H9 (cell line): Measurements from ENCODE around the gene MORC4. TPM values are rescaled to one million over a fixed set of nuclear protein-coding genes. Genes with fewer than 3 reads are reported as not detected.

Experiments
- DNase-seq: peaks from one replicate; pipeline ENCODE4 v3.0.0-alpha.2; 2017
- H2AFZ ChIP-seq: one replicate; pipeline ENCODE4 v1.6.1; 2013; ENCODE audit warnings: mild to moderate bottlenecking, low read length, control low read depth, moderate library complexity
- H2AK5ac ChIP-seq: 2 replicates; pipeline ENCODE4 v1.6.1; 2013; ENCODE audit warnings: low read length, control low read depth, mixed read lengths; ENCODE audit not compliant: insufficient read length
- H2BK120ac ChIP-seq: one replicate; pipeline ENCODE4 v1.6.1; 2013; ENCODE audit warnings: low read depth, mild to moderate bottlenecking, low read length, control low read depth, inconsistent platforms; ENCODE audit not compliant: poor library complexity, severe bottlenecking
- H2BK12ac ChIP-seq: 2 replicates; pipeline ENCODE4 v1.6.1; 2013; ENCODE audit warnings: low read length, control low read depth, mixed read lengths, low read depth; ENCODE audit not compliant: insufficient read length
- H2BK15ac ChIP-seq: 2 replicates; pipeline ENCODE4 v1.6.1; 2013; ENCODE audit warnings: low read depth, low read length, control low read depth
- H2BK20ac ChIP-seq: one replicate; pipeline ENCODE4 v1.6.1; 2013; ENCODE audit warnings: low read depth, mild to moderate bottlenecking, low read length, control low read depth, inconsistent platforms; ENCODE audit not compliant: poor library complexity, severe bottlenecking
- H2BK5ac ChIP-seq: 2 replicates; pipeline ENCODE4 v1.6.1; 2013; ENCODE audit warnings: low read length, control low read depth, mixed read lengths; ENCODE audit not compliant: insufficient read length
- H3K14ac ChIP-seq: 2 replicates; pipeline ENCODE4 v1.6.1; 2013; ENCODE audit warnings: low read length, control low read depth; ENCODE audit not compliant: insufficient read depth
- H3K18ac ChIP-seq: 2 replicates; pipeline ENCODE4 v1.6.1; 2013; ENCODE audit warnings: low read depth, mild to moderate bottlenecking, mixed read lengths, low read length, control low read depth; ENCODE audit not compliant: insufficient read length
- H3K23ac ChIP-seq: 2 replicates; pipeline ENCODE4 v1.6.1; 2013; ENCODE audit warnings: low read length, control low read depth, mixed read lengths, low read depth; ENCODE audit not compliant: insufficient read length
- H3K23me2 ChIP-seq: 2 replicates; pipeline ENCODE4 v1.6.1; 2013; ENCODE audit warnings: low read depth, mild to moderate bottlenecking, mixed read lengths, low read length, control low read depth; ENCODE audit not compliant: insufficient read length, poor library complexity, severe bottlenecking
- H3K27ac ChIP-seq: 2 replicates; pipeline ENCODE4 v1.5.1; 2013; ENCODE audit warnings: low read length, control low read depth, mixed read lengths, low read depth; ENCODE audit not compliant: insufficient read length
- H3K27me3 ChIP-seq: 2 replicates; pipeline ENCODE4 v1.6.1; 2013; ENCODE audit warnings: low read length, control low read depth, inconsistent platforms; ENCODE audit not compliant: insufficient read depth
- H3K4ac ChIP-seq: 2 replicates; pipeline ENCODE4 v1.6.1; 2013; ENCODE audit warnings: low read depth, mild to moderate bottlenecking, control low read depth, inconsistent platforms, low read length, moderate library complexity
- H3K4me1 ChIP-seq: 2 replicates; pipeline ENCODE4 v1.6.1; 2013; ENCODE audit warnings: low read length, control low read depth, inconsistent platforms; ENCODE audit not compliant: insufficient read depth
- H3K4me2 ChIP-seq: 2 replicates; pipeline ENCODE4 v1.6.1; 2013; ENCODE audit warnings: low read length, control low read depth, mixed read lengths; ENCODE audit not compliant: insufficient read length, insufficient read depth
- H3K56ac ChIP-seq: 2 replicates; pipeline ENCODE4 v1.6.1; 2013; ENCODE audit warnings: low read depth, mild to moderate bottlenecking, mixed read lengths, low read length, control low read depth; ENCODE audit not compliant: insufficient read length
- H3K79me1 ChIP-seq: 2 replicates; pipeline ENCODE4 v1.6.1; 2013; ENCODE audit warnings: low read depth, mild to moderate bottlenecking, moderate library complexity, low read length, control low read depth, inconsistent platforms; ENCODE audit not compliant: insufficient read depth, poor library complexity, severe bottlenecking
- H3K79me2 ChIP-seq: 2 replicates; pipeline ENCODE4 v1.6.1; 2013; ENCODE audit warnings: low read length, control low read depth, inconsistent platforms; ENCODE audit not compliant: insufficient read depth
- H3K9ac ChIP-seq: 2 replicates; pipeline ENCODE4 v1.6.1; 2013; ENCODE audit warnings: low read length, control low read depth, mixed read lengths; ENCODE audit not compliant: insufficient read length; ENCODE audit errors: extremely low read depth
- H3K9me3 ChIP-seq: one replicate; pipeline ENCODE4 v1.6.1; 2013; ENCODE audit warnings: low read depth, low read length, inconsistent platforms; ENCODE audit not compliant: control insufficient read depth
- H3T11ph ChIP-seq: one replicate; pipeline ENCODE4 v1.6.1; 2013; ENCODE audit warnings: mild to moderate bottlenecking, low read length, control low read depth, inconsistent platforms
- H4K20me1 ChIP-seq: one replicate; pipeline ENCODE4 v1.6.1; 2013; ENCODE audit not compliant: control insufficient read depth, insufficient read length, insufficient read depth
- H4K5ac ChIP-seq: 2 replicates; pipeline ENCODE4 v1.6.1; 2013; ENCODE audit warnings: low read depth, mild to moderate bottlenecking, mixed read lengths, low read length, control low read depth; ENCODE audit not compliant: insufficient read length
- H4K8ac ChIP-seq: replicated peaks from 2 replicates; pipeline ENCODE4 v1.6.1; 2013; ENCODE audit warnings: low read length, control low read depth, mixed read lengths, low read depth; ENCODE audit not compliant: insufficient read length
- H4K91ac ChIP-seq: 2 replicates; pipeline ENCODE4 v1.6.1; 2013; ENCODE audit warnings: low read depth, mild to moderate bottlenecking, moderate library complexity, mixed read lengths, low read length, control low read depth; ENCODE audit not compliant: insufficient read length
- H3K27ac Mint-ChIP-seq, 3 experiments: 2 replicates in 2 of 3; 3 replicates in 1 of 3; pipeline ENCODE4 v1.8.0; 2020 to 2021; ENCODE audit warnings: mixed read lengths in 3 of 3, mild to moderate bottlenecking in 1 of 3, moderate library complexity in 1 of 3
- H3K27me3 Mint-ChIP-seq: 2 replicates; pipeline ENCODE4 v1.8.0; 2021; ENCODE audit warnings: low read depth, mild to moderate bottlenecking, moderate library complexity, mixed read lengths
- H3K36me3 Mint-ChIP-seq, 3 experiments: 2 replicates in 2 of 3; 3 replicates in 1 of 3; pipeline ENCODE4 v1.8.0; 2020 to 2021; ENCODE audit warnings: low read depth in 3 of 3, mixed read lengths in 3 of 3; ENCODE audit not compliant: insufficient read depth in 1 of 3
- H3K4me1 Mint-ChIP-seq, 2 experiments: 2 replicates each; pipeline ENCODE4 v1.8.0; 2020; ENCODE audit warnings: mixed read lengths in 2 of 2
- H3K4me3 Mint-ChIP-seq, 2 experiments: 2 replicates in 1 of 2; 3 replicates in 1 of 2; pipeline ENCODE4 v1.8.0; 2020 to 2021; ENCODE audit warnings: mild to moderate bottlenecking in 2 of 2, mixed read lengths in 2 of 2, moderate library complexity in 1 of 2
- H3K9me3 Mint-ChIP-seq, 2 experiments: 2 replicates in 1 of 2; 3 replicates in 1 of 2; pipeline ENCODE4 v1.8.0; 2020; ENCODE audit warnings: mild to moderate bottlenecking in 2 of 2, mixed read lengths in 2 of 2, moderate library complexity in 1 of 2
- WGBS: extraction: QIAGEN DNeasy Blood & Tissue Kit; methylation state at CpG from one replicate; pipeline ENCODE4 v1.1.7; 2013; ENCODE audit warnings: missing lambda C conversion rate, low lambda C conversion rate, mixed read lengths; ENCODE audit not compliant: insufficient read length; ENCODE audit errors: extremely low coverage; 5-methylcytosine and 5-hydroxymethylcytosine counted together
- total RNA-seq: library from RNA; stranded (reverse); gene quantifications from 2 replicates; pipeline ENCODE4 v1.2.1, GENCODE V29; 2021
- TF ChIP-seq, protein P1 (sequence below): fragments of 200-600 bp; sonication (generic); conservative IDR thresholded peaks from 3 replicates; pipeline ENCODE4 v1.8.0; 2021; ENCODE audit warnings: antibody characterized with exemption, mild to moderate bottlenecking

MORC4 gene
- total RNA-seq, 1 experiment from 2014 or later, result 4.3 TPM

DNA sequence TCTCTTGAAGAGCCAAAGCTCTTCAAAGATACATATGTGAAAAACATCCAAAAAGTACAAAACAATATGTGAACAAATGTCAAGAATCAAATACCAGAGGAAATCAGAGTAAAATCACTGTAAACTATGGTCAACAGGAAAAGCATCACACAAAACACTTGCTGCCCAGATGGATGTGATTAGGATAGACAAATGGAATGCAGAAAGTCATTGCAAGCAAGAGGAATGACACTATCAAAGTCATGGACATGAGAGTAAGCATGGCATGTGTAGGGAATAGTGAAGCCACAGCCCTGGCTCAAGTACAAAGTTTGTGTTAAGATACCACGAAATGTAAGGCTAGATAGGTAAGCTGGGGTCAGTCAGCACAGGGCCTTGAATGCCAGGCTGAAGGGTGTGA lies 42.2 kb downstream of the MORC4 start:
- H3K23ac ChIP-seq, result no peak overlapping the region
- no peaks in the 10 kb centered on the region for H3K4me1 Mint-ChIP-seq
- peaks cover 0 to 15% (median 6%) of the 10 kb centered on the region in 3 experiments; a peak in 2 of 7 replicates for H3K36me3 Mint-ChIP-seq
- H3K18ac ChIP-seq, result no peak overlapping the region
- TF ChIP-seq, protein P1, sequence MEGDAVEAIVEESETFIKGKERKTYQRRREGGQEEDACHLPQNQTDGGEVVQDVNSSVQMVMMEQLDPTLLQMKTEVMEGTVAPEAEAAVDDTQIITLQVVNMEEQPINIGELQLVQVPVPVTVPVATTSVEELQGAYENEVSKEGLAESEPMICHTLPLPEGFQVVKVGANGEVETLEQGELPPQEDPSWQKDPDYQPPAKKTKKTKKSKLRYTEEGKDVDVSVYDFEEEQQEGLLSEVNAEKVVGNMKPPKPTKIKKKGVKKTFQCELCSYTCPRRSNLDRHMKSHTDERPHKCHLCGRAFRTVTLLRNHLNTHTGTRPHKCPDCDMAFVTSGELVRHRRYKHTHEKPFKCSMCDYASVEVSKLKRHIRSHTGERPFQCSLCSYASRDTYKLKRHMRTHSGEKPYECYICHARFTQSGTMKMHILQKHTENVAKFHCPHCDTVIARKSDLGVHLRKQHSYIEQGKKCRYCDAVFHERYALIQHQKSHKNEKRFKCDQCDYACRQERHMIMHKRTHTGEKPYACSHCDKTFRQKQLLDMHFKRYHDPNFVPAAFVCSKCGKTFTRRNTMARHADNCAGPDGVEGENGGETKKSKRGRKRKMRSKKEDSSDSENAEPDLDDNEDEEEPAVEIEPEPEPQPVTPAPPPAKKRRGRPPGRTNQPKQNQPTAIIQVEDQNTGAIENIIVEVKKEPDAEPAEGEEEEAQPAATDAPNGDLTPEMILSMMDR, result no peak
- no peak overlapping the region for H2AFZ ChIP-seq
- no peak overlapping the region for H3T11ph ChIP-seq
- H3K9me3 ChIP-seq, result no peaks in the 10 kb centered on the region
- H3K56ac ChIP-seq, result no peak overlapping the region
- H3K9ac ChIP-seq, result no peak overlapping the region
- no peak overlapping the region for H3K27ac Mint-ChIP-seq
- H2BK5ac ChIP-seq, result no peak overlapping the region
- H4K91ac ChIP-seq, result no peak overlapping the region
- H3K23me2 ChIP-seq, result no peaks in the 10 kb centered on the region
- WGBS, result no CpG with 5 or more reads among the region's 1 CpG
- H3K4me2 ChIP-seq, result no peak overlapping the region
- no peak for DNase-seq
- no peak overlapping the region for H2BK120ac ChIP-seq
- H4K20me1 ChIP-seq, result no peaks in the 10 kb centered on the region
- H2BK20ac ChIP-seq, result no peak overlapping the region
- no peak overlapping the region for H3K27ac ChIP-seq
- no peak overlapping the region for H2BK12ac ChIP-seq
- no peaks in the 10 kb centered on the region for H3K79me2 ChIP-seq
- H3K4ac ChIP-seq, result no peak overlapping the region
- no peaks in the 10 kb centered on the region for H3K27me3 ChIP-seq
- H4K5ac ChIP-seq, result no peak overlapping the region
- no peak overlapping the region for H2BK15ac ChIP-seq
- H3K4me3 Mint-ChIP-seq, result no peak overlapping the region
- no peaks in the 10 kb centered on the region for H3K79me1 ChIP-seq
- no peaks in the 10 kb centered on the region for H3K4me1 ChIP-seq
- no peak overlapping the region for H3K14ac ChIP-seq
- no peaks in the 10 kb centered on the region for H3K27me3 Mint-ChIP-seq
- H4K8ac ChIP-seq, result no peak overlapping the region
- H3K9me3 Mint-ChIP-seq, result peaks cover 0 to 32% of the 10 kb centered on the region in 2 experiments; a peak in 2 of 5 replicates
- H2AK5ac ChIP-seq, result no peak overlapping the region
